Fibroblast of skin of right quadriceps (primary cell): Measurements from ENCODE around the gene KRT13.

Source experiments
- DNase-seq: peaks from one replicate; pipeline ENCODE4 v3.0.0-alpha.2; 2013

The KRT13 gene

GRCh38 chr17:41536741-41537613 lies 31.6 kb upstream of the KRT13 start:
- no peak for DNase-seq

- no peak for DNase-seq
These were observed 30.5 kb upstream of the KRT13 start for GRCh38 chr17:41535764-41536481.

GRCh38 chr17:41534899-41535546 lies 29.6 kb upstream of the KRT13 start:
- no peak for DNase-seq

GRCh38 chr17:41533613-41534012 lies 28.2 kb upstream of the KRT13 start:
- DNase-seq = no peak

DNA sequence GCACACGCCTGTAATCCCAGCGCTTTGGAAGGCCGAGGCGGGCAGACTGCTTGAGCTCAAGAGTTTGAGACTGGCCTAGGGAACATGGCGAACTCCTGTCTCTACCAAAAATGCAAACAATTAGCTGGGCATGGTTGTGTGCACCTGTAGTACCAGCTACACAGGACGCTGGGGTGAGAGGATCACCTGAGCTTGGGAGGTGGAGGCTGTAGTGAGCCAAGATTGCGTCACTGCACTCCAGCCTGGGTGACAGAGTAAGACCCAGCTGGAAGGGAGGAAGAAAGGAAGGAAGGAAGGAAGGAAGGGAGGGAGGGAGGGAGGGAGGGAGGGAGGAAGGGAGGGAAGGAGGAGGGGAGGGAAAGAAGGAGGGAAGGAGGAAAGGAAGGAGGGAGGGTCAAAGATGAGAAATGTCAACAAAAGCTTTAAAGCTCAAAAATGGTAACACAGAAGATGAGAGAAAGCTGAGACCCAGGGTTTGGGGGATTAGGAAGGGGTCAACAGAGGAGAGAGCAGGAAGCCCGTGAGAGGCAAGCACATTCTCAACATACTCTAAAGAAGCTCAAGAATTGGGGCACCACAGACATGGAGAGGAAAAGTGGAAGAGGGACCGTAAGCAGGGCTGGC lies 27.6 kb upstream of the KRT13 start:
- DNase-seq = no peak

DNA sequence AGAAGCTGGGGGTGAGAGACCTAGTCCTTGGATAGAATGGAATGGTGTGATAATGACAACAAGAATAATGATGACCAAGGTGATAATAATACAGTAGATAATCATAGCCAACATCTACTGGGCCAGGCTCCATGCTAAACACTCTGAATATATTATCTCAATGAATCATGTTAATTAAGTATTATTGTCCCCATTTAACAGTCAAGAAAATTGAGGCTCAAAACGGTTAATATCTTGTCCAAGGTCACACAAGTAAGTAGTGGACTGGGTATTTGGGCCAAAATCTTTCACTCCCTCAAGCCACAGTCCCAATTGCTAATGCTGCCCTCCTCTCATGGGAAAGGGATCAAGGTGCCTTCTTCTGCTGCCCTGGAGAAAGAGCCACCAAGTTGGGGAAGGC lies 26.6 kb upstream of the KRT13 start:
- DNase-seq = no peak

DNA sequence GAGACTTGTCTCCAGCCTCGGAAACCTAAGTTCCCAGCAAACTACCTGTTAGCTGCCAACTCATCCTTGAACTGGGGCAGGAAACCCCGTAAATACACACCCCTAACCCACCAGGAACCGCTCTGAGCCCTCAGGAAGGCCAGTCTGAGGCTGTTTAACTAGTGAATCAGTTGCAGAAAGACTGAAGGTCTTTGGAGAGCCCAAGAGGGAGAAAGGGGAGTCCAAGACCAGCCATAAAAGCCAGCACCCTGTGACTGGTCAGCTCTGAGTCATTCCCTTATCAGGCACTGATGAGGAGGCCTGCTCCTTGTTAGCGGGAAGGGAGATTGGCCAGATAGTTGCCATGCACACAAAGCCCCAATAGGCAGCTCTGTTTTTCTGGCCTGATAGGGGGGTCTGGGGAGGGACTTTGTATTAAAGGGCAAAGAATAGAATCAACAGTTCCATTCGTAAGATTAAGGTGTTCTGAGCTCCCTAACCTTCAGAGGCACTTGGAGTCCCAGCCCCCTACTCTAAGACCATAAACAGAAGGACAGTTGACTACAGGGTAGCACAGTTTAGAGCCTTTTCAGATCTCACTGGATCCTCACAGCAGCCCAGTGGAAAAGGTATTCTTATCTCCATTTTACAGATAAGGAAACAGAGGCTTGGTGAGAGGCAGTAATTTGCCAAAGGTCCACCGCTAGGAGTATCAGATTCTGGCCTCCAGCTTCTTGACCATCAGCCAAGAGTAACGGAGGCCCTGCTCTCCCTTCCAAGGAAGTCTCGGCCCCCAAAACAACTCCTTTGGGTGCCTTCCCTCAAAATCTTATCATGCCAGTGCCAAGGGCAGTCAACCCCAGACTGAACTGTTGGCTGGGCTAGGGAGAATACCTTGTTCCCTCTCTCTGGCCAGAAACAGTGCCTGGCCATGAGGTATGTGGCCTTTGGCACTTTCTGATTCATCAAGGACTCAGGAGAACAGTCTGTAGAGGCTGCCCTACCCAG lies 24.9 kb upstream of the KRT13 start:
- DNase-seq = peak; percentile 69

- no peak for DNase-seq
These were observed 24.1 kb upstream of the KRT13 start for GRCh38 chr17:41529491-41529915.

- DNase-seq = no peak
These were observed 23.5 kb upstream of the KRT13 start for GRCh38 chr17:41528959-41529353.

- DNase-seq = no peak
These were observed 21.9 kb upstream of the KRT13 start for GRCh38 chr17:41527063-41528023.

DNA sequence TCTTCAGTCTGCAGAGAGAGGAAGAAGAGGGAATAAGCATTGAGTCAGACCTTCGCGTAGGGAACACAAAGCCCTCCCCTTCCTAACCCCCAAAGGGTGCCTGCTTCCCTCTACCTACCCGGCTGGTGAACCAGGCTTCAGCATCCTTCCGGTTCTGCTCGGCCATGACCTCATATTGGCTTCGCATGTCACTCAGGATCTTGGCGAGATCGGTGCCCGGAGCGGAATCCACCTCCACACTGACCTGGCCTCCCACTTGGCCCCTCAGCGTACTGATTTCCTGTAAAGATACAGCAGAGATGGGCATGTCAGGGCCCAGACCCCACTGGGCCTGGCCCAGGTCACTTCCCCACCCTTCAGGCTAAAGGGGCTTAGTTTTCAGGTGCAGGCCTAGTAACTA lies 18.8 kb upstream of the KRT13 start:
- DNase-seq = no peak

GRCh38 chr17:41523787-41524186 lies 18.4 kb upstream of the KRT13 start:
- no peak for DNase-seq

GRCh38 chr17:41523225-41523593 lies 17.8 kb upstream of the KRT13 start:
- no peak for DNase-seq

- DNase-seq = no peak
These were observed 17.2 kb upstream of the KRT13 start for GRCh38 chr17:41522301-41523224.

GRCh38 chr17:41521574-41522261 lies 16.3 kb upstream of the KRT13 start:
- peak; percentile 80 for DNase-seq

DNA sequence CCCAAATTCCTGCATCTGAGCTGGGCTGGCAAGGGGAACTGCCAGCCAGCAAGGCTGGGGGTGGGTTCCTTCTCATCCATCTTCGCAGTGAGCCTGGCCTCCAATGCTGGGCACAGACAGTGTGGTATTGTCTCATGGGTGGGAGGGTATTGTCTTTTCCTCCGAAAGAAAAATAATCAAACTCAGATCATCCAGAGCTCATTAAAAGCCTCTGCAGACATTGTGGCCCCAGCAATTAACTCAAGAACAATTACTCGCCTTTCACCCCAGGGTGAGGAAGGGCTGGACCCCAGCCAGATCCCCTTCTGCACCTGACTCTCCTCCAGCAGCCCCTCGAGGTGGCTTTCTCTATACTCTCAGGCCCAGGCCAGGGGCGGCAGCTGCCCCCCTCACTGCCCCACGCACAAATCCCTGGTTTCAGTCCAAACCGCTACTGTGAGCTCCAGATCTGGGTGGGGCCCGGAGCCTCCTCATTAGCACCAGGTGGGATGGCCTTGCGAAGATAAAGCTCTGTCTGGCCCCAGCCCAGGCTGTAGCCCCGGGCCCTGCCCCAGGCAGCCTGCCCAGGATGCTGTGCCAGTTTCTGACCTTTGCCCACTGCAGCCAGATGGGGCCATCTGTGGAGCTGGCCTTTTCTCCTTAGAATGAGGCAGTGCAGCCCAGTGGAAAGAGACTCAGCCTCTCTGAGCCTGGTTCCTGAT lies 15.6 kb upstream of the KRT13 start:
- no peak for DNase-seq

GRCh38 chr17:41519501-41520224 lies 14.3 kb upstream of the KRT13 start:
- DNase-seq = no peak
